Fibroblast of gingiva (primary cell): ENCODE data around the gene CLDN5.

Source experiments
- DNase-seq: peaks from one replicate; pipeline ENCODE4 v3.0.0-alpha.2; 2011; ENCODE audit warnings: low read depth

The CLDN5 gene

DNA sequence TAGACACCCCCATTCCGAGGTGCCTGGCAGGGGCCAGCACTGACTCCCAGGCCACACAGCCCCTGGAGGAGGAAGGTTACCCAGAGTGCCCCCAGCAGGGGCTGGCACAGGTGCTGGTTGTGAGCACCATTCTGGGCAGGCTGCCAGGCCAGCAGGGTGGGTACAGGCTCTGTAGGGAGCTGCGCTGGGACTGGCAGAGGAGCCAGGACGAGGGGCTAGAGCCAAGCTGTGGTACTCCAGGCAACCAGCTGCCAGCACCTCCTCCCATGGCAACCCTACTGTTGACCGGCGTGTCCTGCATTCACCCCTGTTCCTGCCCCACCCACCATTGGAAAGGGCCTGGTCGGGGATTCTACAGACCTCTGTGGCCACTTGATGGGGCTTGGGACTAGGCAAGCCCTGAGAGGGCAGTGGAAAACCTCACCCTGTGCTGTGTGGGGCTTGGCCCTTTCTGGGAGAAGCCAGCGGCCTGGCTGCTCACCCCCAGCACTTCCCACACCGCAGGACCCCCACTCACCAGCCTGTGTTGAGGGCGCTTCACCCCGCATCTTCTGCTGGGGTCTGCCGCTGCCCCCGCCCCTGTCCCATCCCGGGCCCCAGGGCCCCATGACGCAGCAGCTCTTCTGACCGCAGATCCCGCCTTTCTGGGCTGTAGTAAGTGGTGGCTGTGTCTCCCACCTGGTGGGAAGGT, 1.9 kb downstream of the CLDN5 start:
- no peak for DNase-seq

DNA sequence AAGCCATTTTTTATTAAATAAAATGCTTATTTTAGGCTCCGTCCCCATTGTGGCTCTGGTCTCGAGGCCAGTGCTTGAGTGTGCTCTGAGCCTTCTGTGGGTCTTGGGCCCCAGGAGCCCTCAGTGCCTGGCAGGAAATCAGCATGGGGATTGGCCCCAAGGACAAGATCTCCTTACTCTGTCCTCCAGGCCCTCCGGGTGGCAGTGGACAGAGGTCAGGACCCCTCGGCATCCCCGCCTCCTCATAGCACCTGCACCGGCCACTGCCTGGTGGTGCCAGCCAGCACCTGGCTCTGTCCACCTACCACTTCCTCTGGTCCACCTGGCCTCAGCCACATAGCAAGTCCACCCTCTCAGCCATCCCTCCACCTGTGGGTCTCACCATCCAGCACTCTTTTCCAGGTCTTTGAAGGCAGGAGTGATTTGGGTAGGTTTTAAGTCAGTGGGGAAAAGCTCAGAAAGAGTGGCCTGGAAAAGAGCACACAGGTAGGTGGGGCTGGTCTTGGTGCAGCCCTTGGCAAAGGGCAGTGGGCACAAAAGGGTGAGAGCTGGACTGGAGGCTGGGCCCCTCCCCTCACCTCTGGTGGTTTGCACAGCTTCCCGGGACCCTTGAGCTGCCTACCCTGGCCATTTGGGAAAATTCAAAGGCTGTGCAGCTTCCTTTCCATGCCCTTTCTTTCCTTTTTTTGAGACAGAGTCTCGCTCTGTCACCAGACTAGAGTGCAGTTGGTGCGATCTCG, 3.5 kb downstream of the CLDN5 start:
- no peak for DNase-seq

DNA sequence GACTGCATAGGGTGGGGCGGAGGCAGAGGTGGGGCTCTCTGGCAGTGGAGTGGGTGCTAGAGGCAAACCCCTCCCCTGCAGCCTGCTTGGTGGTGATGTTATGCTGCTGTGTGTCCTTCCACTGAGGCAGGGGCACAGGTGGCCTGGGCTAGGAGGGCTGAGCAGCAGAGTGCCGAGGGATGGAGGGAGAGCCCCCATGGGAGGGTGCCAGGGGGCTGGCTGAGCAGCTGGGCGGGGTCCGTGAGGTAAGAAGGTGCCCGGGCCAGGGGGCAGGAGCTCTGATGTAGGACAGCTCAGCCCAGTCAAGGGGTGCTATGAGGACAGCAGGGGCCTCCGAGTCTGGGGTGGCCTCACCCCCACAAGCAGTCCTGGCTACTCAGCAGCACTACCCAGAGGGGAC, 4.2 kb downstream of the CLDN5 start:
- DNase-seq = no peak

DNA sequence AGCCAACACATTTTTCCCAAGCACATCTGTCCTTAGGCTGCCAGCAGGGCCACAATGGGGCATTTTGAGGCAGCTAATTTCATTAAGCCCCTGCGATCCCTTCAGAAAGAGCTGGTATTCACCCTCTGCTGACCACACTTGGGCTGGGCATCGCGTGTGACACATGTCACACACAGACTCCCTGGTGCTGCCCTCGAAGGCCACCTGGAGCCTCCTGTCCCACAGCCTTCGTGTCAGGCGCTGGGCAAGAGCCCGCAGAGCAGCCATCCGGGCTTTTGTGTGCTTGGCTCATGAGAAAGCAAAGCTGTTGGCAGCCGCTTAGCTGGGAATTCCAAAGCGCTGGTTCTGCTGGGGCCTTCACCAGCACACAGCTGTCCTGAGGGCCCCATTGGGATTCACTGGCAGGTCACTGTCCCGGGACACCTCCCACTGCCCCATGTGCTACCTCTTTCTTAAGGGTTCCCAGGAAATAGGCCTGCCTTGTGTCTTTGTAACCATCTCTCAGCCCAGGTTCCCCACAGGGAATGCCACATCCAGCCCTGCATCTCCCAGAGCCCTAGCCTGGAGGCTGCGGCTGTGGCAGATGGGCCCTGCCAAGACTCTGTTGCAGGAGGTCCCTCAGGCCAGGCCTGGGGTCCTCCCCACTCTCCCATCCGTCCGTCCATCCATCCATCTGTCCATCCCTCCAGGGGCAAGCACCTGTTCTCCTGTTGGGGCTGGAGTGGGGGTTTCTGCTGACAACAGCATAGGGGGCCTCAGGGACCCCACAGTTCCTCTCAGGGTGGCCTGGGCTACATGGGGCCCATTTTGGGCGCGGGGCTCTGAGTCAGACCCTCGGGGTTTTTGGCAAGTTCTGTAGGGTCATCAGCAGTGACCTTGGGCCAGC, 4.9 kb downstream of the CLDN5 start:
- no peak for DNase-seq

DNA sequence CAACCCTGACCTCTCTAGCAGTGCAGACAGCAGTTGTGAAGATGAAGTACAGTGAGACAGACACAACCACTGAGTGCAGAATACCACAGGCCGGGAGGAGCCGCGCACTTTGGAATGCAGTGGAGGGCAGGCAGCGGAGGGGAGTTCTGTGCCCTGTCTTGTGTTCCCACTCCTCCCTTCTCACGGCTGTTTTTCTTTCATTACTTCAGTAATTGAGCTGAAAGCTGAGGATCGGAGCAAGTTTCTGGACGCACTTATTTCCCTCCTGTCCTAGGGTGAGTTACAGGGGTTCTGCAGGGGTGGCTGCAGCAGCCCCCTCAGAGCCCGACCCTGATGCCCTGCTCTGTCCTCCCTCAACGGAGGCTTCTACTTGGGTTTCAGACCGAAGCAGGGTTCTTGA, 5.6 kb downstream of the CLDN5 start:
- no peak for DNase-seq

DNA sequence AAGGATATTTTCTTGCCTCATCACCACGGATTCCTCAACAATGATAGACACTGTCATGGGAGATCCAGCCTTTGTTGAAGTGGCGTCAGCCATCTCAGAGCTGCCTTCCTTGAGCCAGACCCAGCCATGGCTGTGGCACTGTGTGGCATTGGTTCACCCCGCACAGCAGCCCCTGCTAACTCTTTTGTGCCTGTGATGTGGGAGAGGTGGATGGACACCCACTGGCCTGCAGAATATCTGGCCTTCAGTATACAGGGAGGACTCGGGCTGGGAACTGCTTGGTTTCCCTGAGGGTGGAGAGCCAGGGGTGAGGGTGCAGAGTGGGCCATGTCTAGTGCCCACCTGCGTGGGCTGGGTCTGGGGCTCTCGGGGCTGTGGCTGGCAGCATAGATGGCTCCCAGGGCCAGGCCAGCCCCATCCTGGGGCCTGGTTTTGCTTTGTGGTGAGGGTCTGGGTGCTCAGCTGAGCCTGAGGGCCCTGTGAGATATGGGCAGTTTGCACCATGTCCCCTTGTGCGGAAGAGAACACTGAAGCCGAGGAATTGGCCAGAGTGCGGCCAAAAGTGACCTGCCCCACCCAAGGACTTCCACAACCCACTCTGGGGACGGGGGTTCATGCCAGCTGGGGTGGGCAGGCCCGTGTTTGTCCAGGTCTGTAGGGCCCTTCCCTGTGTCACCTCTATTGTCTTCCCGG, 6.1 kb downstream of the CLDN5 start:
- no peak for DNase-seq

DNA sequence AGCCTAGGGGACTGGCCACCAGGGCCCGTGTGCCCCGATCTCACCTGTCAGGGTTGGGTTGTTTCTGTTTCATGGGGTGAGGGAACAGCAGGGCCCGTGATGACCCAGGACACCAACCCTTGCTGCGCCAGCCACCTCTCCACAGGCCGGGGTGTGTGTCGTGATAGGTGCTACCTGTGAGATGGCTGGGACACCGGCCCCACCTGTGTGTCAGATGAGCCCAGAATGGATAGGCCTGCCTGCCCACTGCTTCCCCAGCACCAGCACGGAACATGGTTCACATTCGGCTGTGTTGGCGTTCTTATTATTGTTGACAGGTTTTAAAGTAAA, 7.1 kb downstream of the CLDN5 start:
- DNase-seq = no peak

DNA sequence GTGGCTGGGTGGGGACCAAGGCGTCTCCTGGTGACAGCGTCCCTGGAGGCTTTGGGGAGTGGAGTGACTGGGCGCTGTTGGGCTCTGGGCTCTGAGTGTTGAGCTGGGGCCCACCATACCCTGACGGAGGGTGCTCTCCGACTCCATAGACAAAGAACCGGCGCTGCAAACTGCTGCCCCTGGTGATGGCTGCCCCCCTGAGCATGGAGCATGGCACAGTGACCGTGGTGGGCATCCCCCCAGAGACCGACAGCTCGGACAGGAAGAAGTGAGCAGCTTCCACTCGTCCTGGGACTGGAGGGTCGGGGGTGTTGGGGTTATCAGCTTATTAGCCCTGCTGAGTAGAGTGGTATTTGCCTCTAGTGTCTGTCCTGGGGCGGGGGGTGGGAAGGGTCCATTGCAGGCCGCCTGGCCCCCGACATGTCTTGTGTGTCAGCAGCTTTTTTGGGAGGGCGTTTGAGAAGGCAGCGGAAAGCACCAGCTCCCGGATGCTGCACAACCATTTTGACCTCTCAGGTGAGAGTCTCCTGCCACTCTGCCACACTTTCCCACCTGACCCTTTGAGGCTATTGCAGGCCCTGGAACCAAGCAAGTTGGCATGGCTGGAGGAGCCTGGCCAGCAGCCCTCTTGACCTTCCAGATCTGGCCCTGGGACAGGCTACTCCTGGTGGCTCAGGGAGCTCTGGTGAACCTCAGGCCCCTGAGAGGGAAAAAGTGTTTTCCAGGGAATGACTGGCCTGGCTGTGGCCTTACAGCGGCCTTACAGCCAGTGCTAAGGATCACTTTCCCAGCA, 7.6 kb downstream of the CLDN5 start:
- DNase-seq = no peak

DNA sequence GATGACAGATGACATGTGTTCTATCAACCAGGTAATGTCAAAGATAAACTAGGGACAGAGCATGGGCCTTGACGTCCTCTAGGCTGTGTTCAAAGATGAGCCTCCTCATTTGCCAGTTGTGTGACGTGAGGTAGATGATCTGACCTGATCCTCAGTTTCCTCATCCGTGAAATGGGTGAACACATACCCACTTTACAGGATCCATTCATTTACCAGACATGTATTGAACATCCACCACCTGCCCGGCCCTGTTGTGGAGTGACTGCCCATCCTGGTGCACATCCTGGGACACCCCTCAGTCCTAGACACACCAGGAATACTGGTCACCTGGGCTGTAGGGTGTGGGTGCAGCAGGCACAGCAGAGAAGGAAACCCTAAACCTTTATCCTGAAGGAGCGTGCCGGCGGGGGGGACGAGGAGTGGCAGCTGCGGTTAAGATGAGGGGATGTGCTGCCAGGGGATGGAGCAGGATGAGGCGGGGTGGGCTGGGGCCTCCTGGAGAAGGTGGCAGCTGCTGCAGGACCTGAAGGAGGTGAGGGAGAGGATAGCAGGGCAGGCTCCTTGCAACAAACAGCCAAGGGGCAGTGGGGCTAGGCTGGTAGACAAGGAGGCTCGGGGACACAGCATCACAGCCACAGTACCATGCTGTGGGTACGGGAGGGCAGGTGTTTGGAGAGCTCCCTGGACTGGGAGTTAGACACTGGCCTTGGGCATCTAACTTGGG, 8.4 kb downstream of the CLDN5 start:
- no peak for DNase-seq

DNA sequence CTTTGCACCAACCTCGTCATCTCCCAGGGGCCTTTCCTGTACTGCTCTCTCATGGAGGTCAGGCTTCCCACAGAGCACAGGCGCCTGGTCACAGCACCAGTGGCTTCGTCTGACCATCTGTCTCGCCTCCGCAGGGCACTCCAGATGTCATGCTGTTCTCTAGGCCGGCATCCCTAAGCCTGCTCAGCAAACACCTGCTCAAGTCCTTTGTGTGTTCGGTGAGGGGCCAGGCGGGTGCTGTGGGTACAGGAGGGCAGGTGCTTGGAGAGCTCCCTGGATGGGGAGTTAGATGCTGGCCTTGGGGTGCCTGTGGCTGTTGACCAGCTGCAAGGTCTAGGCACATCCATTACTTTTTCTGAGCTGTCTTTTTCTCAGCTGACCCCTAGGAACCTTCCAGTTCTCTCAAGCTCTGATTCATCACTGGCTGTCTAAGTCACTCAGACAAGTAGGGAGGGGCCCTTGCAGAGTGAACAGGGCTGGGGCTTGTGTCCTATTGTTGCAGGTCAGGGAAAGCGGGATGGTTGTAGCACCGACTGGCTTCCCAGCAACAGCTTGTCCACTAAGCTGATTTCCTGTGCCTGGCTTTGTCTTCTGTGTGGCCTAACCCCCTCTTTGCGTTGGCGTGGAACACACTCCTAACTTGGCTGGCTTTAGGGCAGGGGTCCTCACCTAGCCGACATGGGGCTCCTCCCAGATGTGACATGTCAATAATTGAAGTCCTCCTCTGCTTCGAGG, 9.2 kb downstream of the CLDN5 start:
- no peak for DNase-seq

DNA sequence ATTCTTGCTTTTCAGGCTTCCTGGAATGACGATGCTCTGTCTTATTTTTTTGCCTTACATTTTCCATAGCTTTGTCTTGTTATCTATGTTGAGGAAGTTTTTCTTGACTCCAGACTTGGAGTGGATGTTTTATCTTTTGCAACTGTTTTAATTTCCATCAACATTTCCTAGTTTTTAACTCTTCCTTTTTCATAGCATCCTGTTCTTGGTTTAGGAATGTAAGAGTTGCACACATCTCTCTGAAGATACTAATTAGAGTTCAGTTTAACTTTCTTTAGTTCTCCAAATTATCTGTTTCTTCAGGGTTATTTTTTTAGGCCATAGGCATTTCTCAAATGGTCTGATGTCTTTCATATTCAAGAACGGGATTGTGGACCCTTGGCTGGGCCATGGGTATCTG, 10.4 kb downstream of the CLDN5 start:
- DNase-seq = no peak

DNA sequence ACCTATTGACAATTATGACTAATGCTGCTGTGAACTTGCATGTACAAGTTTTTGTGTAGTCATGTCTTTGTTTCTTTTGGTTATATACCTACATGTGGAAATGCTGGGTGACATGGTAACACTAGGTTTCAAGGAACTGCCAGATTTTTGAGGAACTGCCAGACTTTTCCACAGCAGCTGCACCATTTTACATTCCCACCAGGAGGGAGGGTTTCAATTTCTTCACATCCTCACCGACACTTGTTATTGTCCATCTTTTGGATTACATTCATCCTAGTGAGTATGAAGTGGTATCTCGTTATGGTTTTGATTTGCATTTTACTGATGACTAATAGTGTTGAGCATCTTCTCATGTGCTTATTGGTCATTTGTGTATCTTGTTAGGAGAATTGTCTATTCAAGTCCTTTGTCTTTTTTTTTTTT, 13.3 kb downstream of the CLDN5 start:
- no peak for DNase-seq

DNA sequence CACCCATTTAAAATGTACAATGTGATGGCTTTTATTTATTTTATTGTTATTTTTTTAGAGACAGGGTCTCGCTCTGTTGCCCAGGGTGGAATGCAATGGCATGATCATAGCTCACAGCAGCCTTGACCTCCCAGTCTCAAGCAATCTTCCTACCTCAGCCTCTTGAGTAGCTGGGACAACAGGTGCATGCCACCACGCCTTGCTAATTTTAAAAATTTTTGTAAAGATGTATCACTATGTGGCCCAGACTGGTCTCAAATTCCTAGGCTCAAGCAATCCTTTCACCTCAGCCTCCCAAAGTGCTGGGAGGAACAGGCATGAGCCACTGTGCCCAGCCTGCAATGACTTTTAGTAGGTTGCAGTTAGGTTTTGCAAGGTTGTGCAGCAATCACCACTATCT, 14.3 kb downstream of the CLDN5 start:
- no peak for DNase-seq

DNA sequence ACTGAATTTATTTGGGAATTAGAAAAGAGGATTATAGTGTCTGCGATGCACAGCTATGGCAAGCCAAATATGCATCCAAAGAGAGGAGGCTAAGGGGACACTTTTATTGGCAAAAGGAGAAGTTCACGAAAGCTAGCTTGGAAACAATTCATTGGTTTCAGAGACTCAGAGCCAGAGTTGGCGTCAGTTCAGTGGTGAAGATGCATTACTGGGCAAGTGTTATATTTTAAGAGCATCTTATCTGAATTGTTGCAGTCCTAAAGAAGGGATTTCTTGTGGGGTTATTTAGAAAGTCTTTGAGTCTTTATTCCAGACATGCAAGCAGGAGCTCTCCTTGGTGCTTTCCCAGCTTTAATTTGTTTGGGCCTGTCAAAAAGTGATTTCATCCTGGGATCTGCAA, 15.0 kb downstream of the CLDN5 start:
- DNase-seq = no peak

DNA sequence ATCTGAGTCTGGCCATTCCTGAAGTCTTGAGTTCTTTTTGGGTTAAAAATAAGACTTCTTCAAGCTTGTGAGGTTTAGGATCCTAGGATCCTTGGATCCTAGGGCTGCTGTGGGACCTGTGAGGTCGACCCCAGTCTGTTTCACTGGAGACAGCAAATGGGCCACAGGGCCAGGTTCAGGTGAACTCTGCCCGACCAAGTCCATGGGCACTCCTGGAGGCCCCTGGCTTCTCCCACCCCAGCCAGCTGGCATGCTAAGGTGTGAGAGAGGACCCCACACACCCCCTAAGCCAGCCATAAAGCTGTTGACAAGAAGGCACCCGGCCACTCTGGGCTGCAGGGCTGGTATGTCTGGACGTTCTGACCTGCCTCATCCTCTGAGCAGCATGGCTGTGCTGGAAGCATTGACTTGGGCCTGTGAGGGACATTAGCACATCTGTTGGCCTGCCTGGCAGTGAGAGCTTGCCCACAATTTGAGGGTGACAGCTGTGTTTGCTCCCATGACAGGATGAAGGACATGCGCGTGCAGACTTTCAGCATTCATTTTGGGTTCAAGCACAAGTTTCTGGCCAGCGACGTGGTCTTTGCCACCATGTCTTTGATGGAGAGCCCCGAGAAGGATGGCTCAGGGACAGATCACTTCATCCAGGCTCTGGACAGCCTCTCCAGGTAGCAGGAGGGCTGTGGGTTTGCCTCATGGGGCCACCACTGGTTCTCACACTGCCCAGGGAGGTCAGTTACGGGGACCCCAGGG, 16.0 kb downstream of the CLDN5 start:
- DNase-seq = no peak

DNA sequence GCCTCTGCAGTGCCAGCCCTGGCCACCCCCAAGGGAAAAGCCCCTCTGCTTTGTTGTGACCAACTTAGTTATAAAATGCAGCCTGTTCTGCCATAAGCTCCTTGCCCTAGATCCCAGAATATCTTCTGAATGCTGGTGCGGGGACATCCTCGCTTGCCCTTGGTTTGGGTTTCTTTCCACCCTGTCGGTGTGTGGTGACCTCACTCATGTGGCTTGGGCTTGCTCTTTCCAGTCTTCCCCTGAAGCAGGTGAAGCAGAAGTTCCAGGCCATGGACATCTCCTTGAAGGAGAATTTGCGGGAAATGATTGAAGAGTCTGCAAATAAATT, 16.7 kb downstream of the CLDN5 start:
- no peak for DNase-seq

DNA sequence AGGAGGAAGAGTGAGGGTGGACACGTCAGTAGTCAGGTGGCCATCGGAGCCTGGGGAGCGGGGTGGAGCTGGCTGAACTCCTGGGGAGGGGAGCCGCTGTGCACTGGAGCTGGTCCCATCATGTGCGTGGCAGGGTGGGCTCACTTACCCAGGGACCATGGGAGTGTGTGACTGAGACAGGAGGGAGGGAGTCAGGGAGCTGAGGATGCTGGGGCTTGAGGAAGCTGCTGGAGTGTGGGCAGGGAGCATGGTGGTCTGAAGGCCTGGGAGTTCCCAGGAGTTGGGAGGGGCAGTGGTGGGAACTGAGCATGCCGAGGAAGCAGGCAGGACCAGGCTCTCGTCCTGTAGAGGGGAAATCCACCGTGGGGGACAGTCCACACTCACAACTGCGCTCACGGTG, 18.0 kb downstream of the CLDN5 start:
- DNase-seq = no peak

DNA sequence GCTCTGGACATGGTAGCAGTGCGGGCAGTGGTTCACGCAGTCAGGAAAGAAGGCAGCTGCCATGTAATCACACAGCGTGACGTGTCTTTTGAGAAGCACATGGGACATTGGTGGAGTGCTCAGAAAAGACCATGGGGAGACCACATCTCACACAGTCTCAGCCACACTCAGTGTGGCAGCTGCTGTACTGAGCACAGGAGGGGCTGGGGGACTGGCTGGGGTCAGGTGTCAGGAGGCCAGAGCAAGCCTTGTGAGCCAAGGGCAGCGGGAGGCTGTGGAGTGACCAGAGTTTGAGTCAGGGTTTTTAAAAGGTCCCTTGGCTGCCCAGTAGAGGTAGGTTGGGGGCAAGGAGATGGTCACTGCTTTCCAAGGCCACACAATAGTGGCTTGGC, 18.5 kb downstream of the CLDN5 start:
- DNase-seq = no peak

DNA sequence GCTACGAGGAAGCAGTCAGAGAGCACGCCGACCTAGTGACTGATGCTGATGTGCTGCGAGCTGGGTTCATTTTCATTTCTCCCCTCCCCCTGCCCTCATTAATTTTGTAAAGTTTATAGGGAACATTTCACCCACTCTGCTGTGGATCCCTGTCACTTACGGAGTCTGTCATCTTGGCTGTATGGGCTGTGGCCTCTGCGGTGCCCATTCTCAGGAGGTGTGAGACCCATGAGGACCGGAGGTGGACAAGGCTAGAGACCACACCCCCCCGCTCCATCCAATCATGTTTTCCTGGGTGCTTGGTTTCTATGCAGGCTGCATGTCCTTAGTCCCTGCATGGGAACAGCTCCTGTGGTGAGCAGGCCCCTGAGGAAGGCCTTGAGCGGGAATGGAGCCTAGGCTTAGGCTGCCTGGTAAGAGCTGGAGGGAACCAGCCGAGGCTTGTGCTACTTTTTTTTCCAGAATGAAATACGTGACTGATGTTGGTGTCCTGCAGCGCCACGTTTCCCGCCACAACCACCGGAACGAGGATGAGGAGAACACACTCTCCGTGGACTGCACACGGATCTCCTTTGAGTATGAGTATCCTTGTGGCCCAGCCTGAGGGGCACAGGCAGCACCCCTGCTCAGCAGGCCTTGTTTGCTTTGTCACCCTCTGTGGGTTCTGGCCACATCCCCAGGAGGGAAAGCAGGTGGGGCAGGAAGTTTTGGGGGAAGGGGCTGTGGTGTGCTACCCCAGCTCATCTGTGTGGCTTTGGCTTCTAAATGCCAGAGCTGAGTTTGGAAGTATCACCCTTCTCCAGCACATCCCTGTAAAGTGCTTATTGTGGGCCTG, 19.1 kb downstream of the CLDN5 start:
- DNase-seq = no peak
